Measurements from ENCODE around the gene TRIM29.

TRIM29 gene

GRCh38 chr11:120137611-120138521 lies at the start of gene TRIM29:
Gene TRIM29, minus strand, starts transcription at chr11:120138113. Its CDS starts 82 bp downstream, at chr11:120138031.
- H3K4me3 ChIP-seq (ENCODE audit: low read length) = no peak within 1 kb of the TSS
- no peak within 1 kb of the TSS for H3K9ac ChIP-seq (ENCODE audit: low read depth, low read length)
- H3K27me3 ChIP-seq (ENCODE audit: insufficient read depth, low read length) = peaks cover 25% of the 10 kb centered on the region; the same call in 1 of the 2 replicates
- no peak within 1 kb of the TSS for H3K27ac ChIP-seq (ENCODE audit: low read length)
- no peaks in the 10 kb centered on the region for H3K4me1 ChIP-seq (ENCODE audit: insufficient read depth, low read length)
- no peaks in the 10 kb centered on the region for H3K9me3 ChIP-seq (ENCODE audit: insufficient read depth, low read depth, low read length)
- H3K36me3 ChIP-seq (ENCODE audit: insufficient read depth, low read depth, low read length) = no peaks in the 10 kb centered on the region

GRCh38 chr11:120186774-120187591 lies 49.1 kb upstream of the TRIM29 start:
- peaks cover 5% of the 10 kb centered on the region; the same call in 1 of the 2 replicates for H3K4me1 ChIP-seq (ENCODE audit: insufficient read depth, low read length)
- no peaks in the 10 kb centered on the region; the same call in 1 of the 2 replicates for H3K9me3 ChIP-seq (ENCODE audit: insufficient read depth, low read depth, low read length)
- no peak overlapping the region for H3K27ac ChIP-seq (ENCODE audit: low read length)
- H3K9ac ChIP-seq (ENCODE audit: low read depth, low read length) = no peak overlapping the region
- H3K36me3 ChIP-seq (ENCODE audit: insufficient read depth, low read depth, low read length) = no peaks in the 10 kb centered on the region
- H3K4me3 ChIP-seq (ENCODE audit: low read length) = no peak overlapping the region
- H3K27me3 ChIP-seq (ENCODE audit: insufficient read depth, low read length) = peaks cover 44% of the 10 kb centered on the region

GRCh38 chr11:120186456-120186773 lies 48.5 kb upstream of the TRIM29 start:
- no peak overlapping the region for H3K4me3 ChIP-seq (ENCODE audit: low read length)
- peaks cover 48% of the 10 kb centered on the region for H3K27me3 ChIP-seq (ENCODE audit: insufficient read depth, low read length)
- no peaks in the 10 kb centered on the region for H3K36me3 ChIP-seq (ENCODE audit: insufficient read depth, low read depth, low read length)
- no peak overlapping the region for H3K9ac ChIP-seq (ENCODE audit: low read depth, low read length)
- H3K4me1 ChIP-seq (ENCODE audit: insufficient read depth, low read length) = peaks cover 5% of the 10 kb centered on the region; the same call in 1 of the 2 replicates
- H3K9me3 ChIP-seq (ENCODE audit: insufficient read depth, low read depth, low read length) = no peaks in the 10 kb centered on the region; the same call in 1 of the 2 replicates
- no peak overlapping the region for H3K27ac ChIP-seq (ENCODE audit: low read length)

- peaks cover 48% of the 10 kb centered on the region for H3K27me3 ChIP-seq (ENCODE audit: insufficient read depth, low read length)
- H3K27ac ChIP-seq (ENCODE audit: low read length) = no peak overlapping the region
- H3K9me3 ChIP-seq (ENCODE audit: insufficient read depth, low read depth, low read length) = no peaks in the 10 kb centered on the region; the same call in 1 of the 2 replicates
- H3K4me3 ChIP-seq (ENCODE audit: low read length) = no peak overlapping the region
- no peaks in the 10 kb centered on the region for H3K36me3 ChIP-seq (ENCODE audit: insufficient read depth, low read depth, low read length)
- H3K4me1 ChIP-seq (ENCODE audit: insufficient read depth, low read length) = peaks cover 6% of the 10 kb centered on the region; the same call in 1 of the 2 replicates
- no peak overlapping the region for H3K9ac ChIP-seq (ENCODE audit: low read depth, low read length)
These were observed 48.0 kb upstream of the TRIM29 start for GRCh38 chr11:120185706-120186455.

GRCh38 chr11:120184946-120185705 lies 47.2 kb upstream of the TRIM29 start:
- H3K4me1 ChIP-seq (ENCODE audit: insufficient read depth, low read length) = peaks cover 13% of the 10 kb centered on the region; the same call in 1 of the 2 replicates
- H3K27ac ChIP-seq (ENCODE audit: low read length) = no peak overlapping the region
- no peaks in the 10 kb centered on the region for H3K36me3 ChIP-seq (ENCODE audit: insufficient read depth, low read depth, low read length)
- no peak overlapping the region for H3K4me3 ChIP-seq (ENCODE audit: low read length)
- no peaks in the 10 kb centered on the region; the same call in 1 of the 2 replicates for H3K9me3 ChIP-seq (ENCODE audit: insufficient read depth, low read depth, low read length)
- H3K27me3 ChIP-seq (ENCODE audit: insufficient read depth, low read length) = peaks cover 46% of the 10 kb centered on the region
- no peak overlapping the region for H3K9ac ChIP-seq (ENCODE audit: low read depth, low read length)

- Histone ChIP-seq H3K9me3 (ENCODE audit: insufficient read depth, low read depth, low read length) (no peaks in the 10 kb centered on the region; the same call in 1 of the 2 replicates), H3K4me3 (ENCODE audit: low read length) (no peak overlapping the region), H3K4me1 (ENCODE audit: insufficient read depth, low read length) (peaks cover 13% of the 10 kb centered on the region; the same call in 1 of the 2 replicates)
These were observed 46.5 kb upstream of the TRIM29 start for GRCh38 chr11:120184371-120184945.

GRCh38 chr11:120183701-120184141 lies 45.8 kb upstream of the TRIM29 start:
- Histone ChIP-seq H3K9ac (ENCODE audit: low read depth, low read length) (no peak overlapping the region), H3K4me3 (ENCODE audit: low read length) (no peak overlapping the region), H3K36me3 (ENCODE audit: insufficient read depth, low read depth, low read length) (no peaks in the 10 kb centered on the region), H3K9me3 (ENCODE audit: insufficient read depth, low read depth, low read length) (no peaks in the 10 kb centered on the region), H3K4me1 (ENCODE audit: insufficient read depth, low read length) (peaks cover 13% of the 10 kb centered on the region; the same call in 1 of the 2 replicates), H3K27ac (ENCODE audit: low read length) (no peak overlapping the region), H3K27me3 (ENCODE audit: insufficient read depth, low read length) (peaks cover 56% of the 10 kb centered on the region)

More at GRCh38 chr11:120184371-120184945, 46.5 kb upstream of the TRIM29 start:
- Histone ChIP-seq H3K27ac (ENCODE audit: low read length) (no peak overlapping the region), H3K27me3 (ENCODE audit: insufficient read depth, low read length) (peaks cover 48% of the 10 kb centered on the region), H3K36me3 (ENCODE audit: insufficient read depth, low read depth, low read length) (no peaks in the 10 kb centered on the region), H3K9ac (ENCODE audit: low read depth, low read length) (no peak overlapping the region)

GRCh38 chr11:120182790-120183491 lies 45.0 kb upstream of the TRIM29 start:
- H3K27me3 ChIP-seq (ENCODE audit: insufficient read depth, low read length) = peaks cover 63% of the 10 kb centered on the region
- no peak overlapping the region for H3K4me3 ChIP-seq (ENCODE audit: low read length)
- H3K27ac ChIP-seq (ENCODE audit: low read length) = no peak overlapping the region
- peaks cover 13% of the 10 kb centered on the region; the same call in 1 of the 2 replicates for H3K4me1 ChIP-seq (ENCODE audit: insufficient read depth, low read length)
- no peaks in the 10 kb centered on the region for H3K9me3 ChIP-seq (ENCODE audit: insufficient read depth, low read depth, low read length)
- H3K9ac ChIP-seq (ENCODE audit: low read depth, low read length) = no peak overlapping the region
- H3K36me3 ChIP-seq (ENCODE audit: insufficient read depth, low read depth, low read length) = no peaks in the 10 kb centered on the region

GRCh38 chr11:120182372-120182771 lies 44.5 kb upstream of the TRIM29 start:
- Histone ChIP-seq H3K36me3 (ENCODE audit: insufficient read depth, low read depth, low read length) (no peaks in the 10 kb centered on the region), H3K9me3 (ENCODE audit: insufficient read depth, low read depth, low read length) (no peaks in the 10 kb centered on the region), H3K27ac (ENCODE audit: low read length) (no peak overlapping the region), H3K4me1 (ENCODE audit: insufficient read depth, low read length) (peaks cover 8% of the 10 kb centered on the region; the same call in 1 of the 2 replicates), H3K4me3 (ENCODE audit: low read length) (no peak overlapping the region), H3K27me3 (ENCODE audit: insufficient read depth, low read length) (peaks cover 69% of the 10 kb centered on the region), H3K9ac (ENCODE audit: low read depth, low read length) (no peak overlapping the region)

Measured in iPS-20b (cell line).